Measurements from ENCODE around the gene IL24.

The IL24 gene

DNA sequence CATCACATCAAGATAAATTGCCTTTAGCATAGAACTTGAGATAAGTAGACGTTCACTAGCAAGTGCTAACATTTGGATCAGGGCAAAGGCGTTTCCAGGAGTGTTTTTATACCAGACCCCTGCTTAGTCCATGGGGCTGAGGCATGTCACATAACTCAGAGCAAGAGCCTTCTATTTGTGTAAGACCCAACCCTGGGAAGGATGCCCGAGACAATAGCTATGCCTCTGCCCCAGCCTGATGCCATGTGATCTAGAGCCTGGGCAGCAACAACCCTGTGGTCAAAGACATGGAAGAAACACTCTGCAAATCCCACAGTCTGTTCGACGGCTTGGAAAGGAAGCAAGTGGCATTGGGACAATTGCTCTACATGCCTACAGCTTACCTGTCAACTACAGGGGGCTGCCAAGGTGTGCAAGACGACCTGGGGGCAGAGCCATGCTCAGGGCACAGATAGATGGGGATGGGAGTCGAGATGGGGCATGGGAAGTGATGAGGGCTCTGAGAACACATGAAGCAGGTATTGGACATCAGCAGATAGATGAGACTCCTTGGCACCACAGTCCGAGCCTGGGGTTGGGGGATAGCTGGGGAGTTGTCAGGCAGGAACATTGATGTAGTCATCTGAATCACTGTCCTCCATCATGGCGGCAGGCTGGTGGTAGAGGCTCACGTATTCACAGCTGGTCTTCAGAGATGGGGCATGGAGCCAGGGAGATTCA, 7.3 kb downstream of the IL24 start:
- TF ChIP-seq, protein P1, sequence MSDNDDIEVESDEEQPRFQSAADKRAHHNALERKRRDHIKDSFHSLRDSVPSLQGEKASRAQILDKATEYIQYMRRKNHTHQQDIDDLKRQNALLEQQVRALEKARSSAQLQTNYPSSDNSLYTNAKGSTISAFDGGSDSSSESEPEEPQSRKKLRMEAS (IDR thresholded peaks at IDR 0.05), result no peak
- no peak for TF ChIP-seq FOXM1 (IDR thresholded peaks at IDR 0.05; ENCODE audit: borderline replicate concordance, low read depth)
- TF ChIP-seq USF1 (IDR thresholded peaks at IDR 0.05), result no peak
- TF ChIP-seq ZBTB7A (IDR thresholded peaks at IDR 0.05; ENCODE audit: low read depth), result no peak
- no peak for TF ChIP-seq TEAD4 (IDR thresholded peaks at IDR 0.05)
- no peak for TF ChIP-seq TCF12 (IDR thresholded peaks at IDR 0.05; ENCODE audit: low read depth)
- no peak for TF ChIP-seq CREB1 (IDR thresholded peaks at IDR 0.05; ENCODE audit: low read depth)
- no peak for TF ChIP-seq REST (IDR thresholded peaks at IDR 0.05; ENCODE audit: low read depth)
- no peak for TF ChIP-seq EGR1 (IDR thresholded peaks at IDR 0.05)
- no peak for TF ChIP-seq YY1 (IDR thresholded peaks at IDR 0.05; ENCODE audit: low read depth)
- no peak for TF ChIP-seq RAD21 (IDR thresholded peaks at IDR 0.05; ENCODE audit: low read depth)
- TF ChIP-seq TAF1 (IDR thresholded peaks at IDR 0.05; ENCODE audit: low read depth), result no peak
- no peak for TF ChIP-seq NFIC (IDR thresholded peaks at IDR 0.05)

GRCh38 chr1:206905295-206906164, 8.3 kb downstream of the IL24 start:
- TF ChIP-seq RAD21 (IDR thresholded peaks at IDR 0.05; ENCODE audit: low read depth) (no peak), USF1 (IDR thresholded peaks at IDR 0.05) (no peak), EGR1 (IDR thresholded peaks at IDR 0.05) (no peak), CREB1 (IDR thresholded peaks at IDR 0.05; ENCODE audit: low read depth) (no peak), YY1 (IDR thresholded peaks at IDR 0.05; ENCODE audit: low read depth) (no peak), REST (IDR thresholded peaks at IDR 0.05; ENCODE audit: low read depth) (no peak), FOXM1 (IDR thresholded peaks at IDR 0.05; ENCODE audit: borderline replicate concordance, low read depth) (no peak)

DNA sequence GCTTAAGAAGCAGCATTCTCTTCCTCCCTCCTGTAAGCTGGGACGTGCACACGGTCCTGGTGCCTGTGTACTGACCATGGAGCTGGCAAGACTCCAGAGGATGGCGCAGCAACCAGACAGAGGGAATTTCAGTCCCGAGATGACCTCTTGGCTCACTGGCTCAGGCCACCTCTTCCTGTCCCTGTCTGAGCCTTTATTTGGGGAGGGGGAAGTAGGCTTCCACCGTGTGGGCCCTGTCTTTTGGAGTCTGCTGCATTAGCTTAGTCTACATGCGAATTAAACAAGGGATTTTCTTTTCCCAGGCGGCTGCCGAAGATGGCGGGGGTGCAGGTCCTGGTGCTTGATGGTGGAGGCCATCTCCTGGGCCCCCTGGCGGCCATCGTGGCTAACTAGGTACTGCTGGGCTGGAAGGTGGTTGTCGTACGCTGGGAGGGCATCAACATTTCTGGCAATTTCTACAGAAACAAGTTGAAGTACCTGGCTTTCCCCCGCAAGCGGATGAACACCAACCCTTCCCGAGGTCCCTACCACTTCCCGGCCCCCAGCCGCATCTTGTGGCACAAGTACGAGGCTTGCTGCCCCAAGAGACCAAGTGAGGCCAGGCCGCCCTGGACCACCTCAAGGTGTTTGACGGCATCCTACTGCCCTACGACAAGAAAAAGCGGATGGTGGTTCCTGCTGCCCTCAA, 10.2 kb downstream of the IL24 start:
- TF ChIP-seq RAD21 (IDR thresholded peaks at IDR 0.05; ENCODE audit: low read depth) (peak; percentile 15; the same call in 1 of the 2 replicates), CEBPB (IDR thresholded peaks at IDR 0.05) (no peak), NFIC (IDR thresholded peaks at IDR 0.05) (no peak)

- TF ChIP-seq NFIC (IDR thresholded peaks at IDR 0.05) (no peak), YY1 (IDR thresholded peaks at IDR 0.05; ENCODE audit: low read depth) (no peak), CEBPB (IDR thresholded peaks at IDR 0.05) (no peak), FOXM1 (IDR thresholded peaks at IDR 0.05; ENCODE audit: borderline replicate concordance, low read depth) (no peak), TAF1 (IDR thresholded peaks at IDR 0.05; ENCODE audit: low read depth) (no peak), EP300 (IDR thresholded peaks at IDR 0.05; ENCODE audit: borderline replicate concordance) (no peak), EGR1 (IDR thresholded peaks at IDR 0.05) (no peak), TEAD4 (IDR thresholded peaks at IDR 0.05) (no peak), USF1 (IDR thresholded peaks at IDR 0.05) (no peak), REST (IDR thresholded peaks at IDR 0.05; ENCODE audit: low read depth) (no peak), CREB1 (IDR thresholded peaks at IDR 0.05; ENCODE audit: low read depth) (no peak), TCF12 (IDR thresholded peaks at IDR 0.05; ENCODE audit: low read depth) (no peak), RAD21 (IDR thresholded peaks at IDR 0.05; ENCODE audit: low read depth) (no peak), ZBTB7A (IDR thresholded peaks at IDR 0.05; ENCODE audit: low read depth) (no peak)
- TF ChIP-seq, protein P1 (IDR thresholded peaks at IDR 0.05), result no peak
Observed at GRCh38 chr1:206908038-206908437, 10.8 kb downstream of the IL24 start.

Data from Ishikawa (cell line).